Activated T-helper 2 cell treated with anti-CD3 and anti-CD28 coated beads, Interferon-gamma antibody, Interleukin-2, Interleukin-4, amounts not matched to agents 10 μg/mL and 5 μg/mL and 100 μg/mL, durations not matched to agents 14 hours and 24 hours and 36 hours (primary cell): Measurements from ENCODE around the gene JAG2. TPM values are rescaled to one million over a fixed set of nuclear protein-coding genes. Genes with fewer than 3 reads are reported as not detected.

Source experiments
- DNase-seq: peaks from one replicate; pipeline ENCODE4 v3.0.0; 2021; ENCODE audit warnings: low spot score
- H3K27ac Mint-ChIP-seq: one replicate; pipeline ENCODE4 v1.8.0; 2021; ENCODE audit warnings: mixed read lengths
- H3K27me3 Mint-ChIP-seq: one replicate; pipeline ENCODE4 v1.8.0; 2021; ENCODE audit warnings: low read depth, mixed read lengths
- H3K36me3 Mint-ChIP-seq: one replicate; pipeline ENCODE4 v1.8.0; 2021; ENCODE audit warnings: low read depth, mixed read lengths
- H3K4me1 Mint-ChIP-seq: one replicate; pipeline ENCODE4 v1.8.0; 2021; ENCODE audit warnings: low read depth, mixed read lengths
- H3K4me3 Mint-ChIP-seq: one replicate; pipeline ENCODE4 v1.8.0; 2021; ENCODE audit warnings: low read depth, mild to moderate bottlenecking, moderate library complexity, mixed read lengths
- H3K9me3 Mint-ChIP-seq: one replicate; pipeline ENCODE4 v1.8.0; 2021; ENCODE audit warnings: mixed read lengths
- intact Hi-C: fragments of 100-400 bp; cut with micrococcal nuclease; formaldehyde crosslinking; loops from one replicate; pipeline ENCODE4 v1.15.1; 2023
- total RNA-seq: library from RNA; stranded (reverse); gene quantifications from 2 replicates; pipeline ENCODE4 v1.2.3, GENCODE V29; 2022

The JAG2 gene
- total RNA-seq, 1 donor from 2014 or later: 3.2 TPM

- Mint-ChIP-seq H3K4me1 (no peaks in the 10 kb centered on the region), H3K9me3 (no peaks in the 10 kb centered on the region), H3K27ac (no peak overlapping the region), H3K36me3 (no peaks in the 10 kb centered on the region), H3K27me3 (no peaks in the 10 kb centered on the region), H3K4me3 (no peak overlapping the region)
- intact Hi-C loops: no loop called here
- no peak for DNase-seq
Observed at GRCh38 chr14:105146976-105147635, 21.5 kb downstream of the JAG2 start.

- no peak overlapping the region for H3K27ac Mint-ChIP-seq
- no peak for DNase-seq
- intact Hi-C loops: no loop called here
- no peaks in the 10 kb centered on the region for H3K27me3 Mint-ChIP-seq
- no peaks in the 10 kb centered on the region for H3K4me1 Mint-ChIP-seq
- no peaks in the 10 kb centered on the region for H3K36me3 Mint-ChIP-seq
- H3K9me3 Mint-ChIP-seq: peaks cover 3% of the 10 kb centered on the region
- no peak overlapping the region for H3K4me3 Mint-ChIP-seq
Observed at GRCh38 chr14:105146181-105146975, 22.2 kb downstream of the JAG2 start.

- H3K27ac Mint-ChIP-seq: no peak overlapping the region
- H3K9me3 Mint-ChIP-seq: peaks cover 9% of the 10 kb centered on the region
- no peaks in the 10 kb centered on the region for H3K4me1 Mint-ChIP-seq
- DNase-seq: no peak
- no peak overlapping the region for H3K4me3 Mint-ChIP-seq
- no peaks in the 10 kb centered on the region for H3K36me3 Mint-ChIP-seq
- no peaks in the 10 kb centered on the region for H3K27me3 Mint-ChIP-seq
- intact Hi-C loops: no loop called here
Observed at GRCh38 chr14:105145381-105146180, 23.0 kb downstream of the JAG2 start.

- intact Hi-C loops: no loop called here
- no peaks in the 10 kb centered on the region for H3K4me1 Mint-ChIP-seq
- H3K27ac Mint-ChIP-seq: no peak overlapping the region
- peaks cover 3% of the 10 kb centered on the region for H3K36me3 Mint-ChIP-seq
- no peak overlapping the region for H3K4me3 Mint-ChIP-seq
- no peaks in the 10 kb centered on the region for H3K27me3 Mint-ChIP-seq
- no peak for DNase-seq
- H3K9me3 Mint-ChIP-seq: peaks cover 13% of the 10 kb centered on the region
Observed at GRCh38 chr14:105144666-105145380, 23.8 kb downstream of the JAG2 start.

GRCh38 chr14:105144026-105144665 lies 24.4 kb downstream of the JAG2 start:
- no peaks in the 10 kb centered on the region for H3K27me3 Mint-ChIP-seq
- no peaks in the 10 kb centered on the region for H3K4me1 Mint-ChIP-seq
- no peak overlapping the region for H3K4me3 Mint-ChIP-seq
- no peak for DNase-seq
- H3K36me3 Mint-ChIP-seq: peaks cover 3% of the 10 kb centered on the region
- no peak overlapping the region for H3K27ac Mint-ChIP-seq
- H3K9me3 Mint-ChIP-seq: peaks cover 14% of the 10 kb centered on the region
- intact Hi-C loops: no loop called here

- intact Hi-C loops: no loop called here
- no peak overlapping the region for H3K27ac Mint-ChIP-seq
- H3K27me3 Mint-ChIP-seq: no peaks in the 10 kb centered on the region
- H3K4me1 Mint-ChIP-seq: no peaks in the 10 kb centered on the region
- peaks cover 14% of the 10 kb centered on the region for H3K9me3 Mint-ChIP-seq
- H3K36me3 Mint-ChIP-seq: peaks cover 3% of the 10 kb centered on the region
- no peak for DNase-seq
- H3K4me3 Mint-ChIP-seq: no peak overlapping the region
Observed at GRCh38 chr14:105143451-105144025, 25.0 kb downstream of the JAG2 start.

GRCh38 chr14:105142651-105143450 lies 25.7 kb downstream of the JAG2 start:
- H3K9me3 Mint-ChIP-seq: peaks cover 14% of the 10 kb centered on the region
- no peaks in the 10 kb centered on the region for H3K27me3 Mint-ChIP-seq
- DNase-seq: no peak
- intact Hi-C loops: no loop called here
- H3K4me1 Mint-ChIP-seq: no peaks in the 10 kb centered on the region
- no peak overlapping the region for H3K4me3 Mint-ChIP-seq
- peaks cover 3% of the 10 kb centered on the region for H3K36me3 Mint-ChIP-seq
- H3K27ac Mint-ChIP-seq: no peak overlapping the region

- no peak for DNase-seq
- no peak overlapping the region for H3K27ac Mint-ChIP-seq
- no peaks in the 10 kb centered on the region for H3K27me3 Mint-ChIP-seq
- H3K9me3 Mint-ChIP-seq: peaks cover 14% of the 10 kb centered on the region
- peaks cover 3% of the 10 kb centered on the region for H3K36me3 Mint-ChIP-seq
- no peaks in the 10 kb centered on the region for H3K4me1 Mint-ChIP-seq
- intact Hi-C loops: no loop called here
- no peak overlapping the region for H3K4me3 Mint-ChIP-seq
Observed at GRCh38 chr14:105141486-105142281, 26.9 kb downstream of the JAG2 start.

- H3K9me3 Mint-ChIP-seq: peaks cover 14% of the 10 kb centered on the region
- no peak for DNase-seq
- no peak overlapping the region for H3K27ac Mint-ChIP-seq
- H3K4me3 Mint-ChIP-seq: no peak overlapping the region
- intact Hi-C loops: no loop called here
- peaks cover 3% of the 10 kb centered on the region for H3K36me3 Mint-ChIP-seq
- no peaks in the 10 kb centered on the region for H3K4me1 Mint-ChIP-seq
- H3K27me3 Mint-ChIP-seq: no peaks in the 10 kb centered on the region
Observed at GRCh38 chr14:105141026-105141425, 27.6 kb downstream of the JAG2 start.

- H3K4me3 Mint-ChIP-seq: no peak overlapping the region
- H3K27ac Mint-ChIP-seq: no peak overlapping the region
- H3K4me1 Mint-ChIP-seq: no peaks in the 10 kb centered on the region
- no peaks in the 10 kb centered on the region for H3K27me3 Mint-ChIP-seq
- intact Hi-C loops: no loop called here
- H3K36me3 Mint-ChIP-seq: peaks cover 3% of the 10 kb centered on the region
- no peak for DNase-seq
- peaks cover 14% of the 10 kb centered on the region for H3K9me3 Mint-ChIP-seq
Observed at GRCh38 chr14:105140581-105140980, 28.0 kb downstream of the JAG2 start.

GRCh38 chr14:105139831-105140239 lies 28.7 kb downstream of the JAG2 start:
- H3K27me3 Mint-ChIP-seq: no peaks in the 10 kb centered on the region
- no peaks in the 10 kb centered on the region for H3K4me1 Mint-ChIP-seq
- peaks cover 3% of the 10 kb centered on the region for H3K36me3 Mint-ChIP-seq
- intact Hi-C loops: no loop called here
- no peak overlapping the region for H3K27ac Mint-ChIP-seq
- no peak for DNase-seq
- no peak overlapping the region for H3K4me3 Mint-ChIP-seq
- peaks cover 14% of the 10 kb centered on the region for H3K9me3 Mint-ChIP-seq
